Measurements from ENCODE around the gene GUCY1A2.
A peak's percentile ranks its signal among the peaks of the same experiment; 100 is the strongest.
"Not testable (repeated sequence)": the region's sequence is repeated elsewhere in the genome, so short reads cannot be mapped to it uniquely, and the experiment has no call there.

Gene GUCY1A2

GRCh38 chr11:107018219-107018901, at the start of gene GUCY1A2:
TSS of gene GUCY1A2 (minus strand) at chr11:107018476. CDS start at chr11:107018055, 421 bp downstream.
- peak; percentile 86 for DNase-seq

- no peak for DNase-seq
Measured at GRCh38 chr11:107054391-107054790, 36.1 kb upstream of the GUCY1A2 start.

GRCh38 chr11:107051332-107051731, 33.1 kb upstream of the GUCY1A2 start:
- not testable (repeated sequence) for DNase-seq

GRCh38 chr11:107050899-107051298, 32.6 kb upstream of the GUCY1A2 start:
- not testable (repeated sequence) for DNase-seq

- DNase-seq: no peak
Measured at GRCh38 chr11:107050121-107050520, 31.8 kb upstream of the GUCY1A2 start.

GRCh38 chr11:107044503-107044902, 26.2 kb upstream of the GUCY1A2 start:
- DNase-seq: no peak

- no peak for DNase-seq
Measured at GRCh38 chr11:107043242-107044006, 25.1 kb upstream of the GUCY1A2 start.

GRCh38 chr11:107042748-107043147, 24.5 kb upstream of the GUCY1A2 start:
- no peak for DNase-seq

- DNase-seq: no peak
Measured at GRCh38 chr11:107041088-107041444, 22.8 kb upstream of the GUCY1A2 start.

- no peak for DNase-seq
Measured at GRCh38 chr11:107040433-107041087, 22.3 kb upstream of the GUCY1A2 start.

- DNase-seq: no peak
Measured at GRCh38 chr11:107025673-107026072, 7.4 kb upstream of the GUCY1A2 start.

GRCh38 chr11:107020594-107020993, 2.3 kb upstream of the GUCY1A2 start:
- no peak for DNase-seq

- DNase-seq: peak; percentile 80
Measured at GRCh38 chr11:107018902-107019493, 722 bp upstream of the GUCY1A2 start.

- peak; percentile 86 for DNase-seq
Measured at GRCh38 chr11:107017433-107018218, 650 bp downstream of the GUCY1A2 start.

GRCh38 chr11:107017104-107017432, 1.2 kb downstream of the GUCY1A2 start:
- no peak for DNase-seq

GRCh38 chr11:107014871-107015270, 3.4 kb downstream of the GUCY1A2 start:
- DNase-seq: no peak

GRCh38 chr11:107011977-107012376, 6.3 kb downstream of the GUCY1A2 start:
- peak; percentile 54 for DNase-seq

GRCh38 chr11:107009190-107009589, 9.1 kb downstream of the GUCY1A2 start:
- no peak for DNase-seq

- no peak for DNase-seq
Measured at GRCh38 chr11:107006076-107006833, 12.0 kb downstream of the GUCY1A2 start.

GRCh38 chr11:106999196-106999595, 19.1 kb downstream of the GUCY1A2 start:
- no peak for DNase-seq

- no peak for DNase-seq
Measured at GRCh38 chr11:106998916-106999188, 19.4 kb downstream of the GUCY1A2 start.
